ENCODE data around the gene EFCAB11. TPM values are rescaled to one million over a fixed set of nuclear protein-coding genes. Genes with fewer than 3 reads are reported as not detected.

EFCAB11 gene
- total RNA-seq, 1 experiment from 2014 or later = 18.1 TPM

DNA sequence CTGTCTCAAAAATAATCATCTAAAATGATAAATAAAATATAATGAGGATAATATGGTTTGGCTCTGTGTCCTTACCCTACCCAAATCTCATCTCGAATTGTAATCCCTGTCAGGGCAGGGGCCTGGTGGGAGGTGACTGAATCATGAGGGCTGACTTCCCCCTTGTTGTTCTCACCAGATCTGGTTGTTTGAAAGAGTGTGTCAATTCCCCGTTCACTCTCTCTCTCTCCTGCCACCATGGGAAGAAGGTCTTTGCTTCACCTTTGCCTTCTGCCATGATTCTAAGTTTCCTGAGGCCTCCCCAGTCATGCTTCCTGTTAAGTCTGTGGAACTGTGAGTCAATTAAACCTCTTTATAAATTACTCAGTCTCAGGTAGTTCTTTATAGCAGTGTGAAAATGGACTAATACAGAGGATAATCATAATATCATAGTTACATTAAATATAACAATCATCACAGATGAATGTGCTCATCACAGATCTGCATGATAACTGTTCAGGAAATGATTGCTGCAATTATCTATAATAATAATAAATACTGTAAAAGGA, 12.6 kb downstream of the EFCAB11 start:
- Histone ChIP-seq H3K4me3 (replicated peaks in 1 of 2; ENCODE audit: low read depth in 1 of 2, low read length in 2 of 2) (no peak overlapping the region), H3K9me3 (ENCODE audit: control insufficient read depth in 1 of 2, insufficient read depth in 1 of 2, low read depth in 1 of 2, low read length in 2 of 2) (no peaks in the 10 kb centered on the region), H3K27ac (ENCODE audit: low read depth, low read length) (no peak overlapping the region), H2AFZ (ENCODE audit: low read depth, low read length, poor library complexity, severe bottlenecking) (no peak overlapping the region), H3K27me3 (ENCODE audit: insufficient read depth, low read length) (no peaks in the 10 kb centered on the region), H4K20me1 (ENCODE audit: insufficient read depth) (no peaks in the 10 kb centered on the region), H3K9me2 (ENCODE audit: insufficient read depth) (no peaks in the 10 kb centered on the region), H3K4me2 (ENCODE audit: low read length) (no peak overlapping the region), H3K9ac (ENCODE audit: low read length) (no peak overlapping the region), H3K36me3 (ENCODE audit: control insufficient read depth in 1 of 2, insufficient read depth in 2 of 2, low read length in 2 of 2) (no peaks in the 10 kb centered on the region), H3K79me2 (ENCODE audit: insufficient read depth, low read length) (no peaks in the 10 kb centered on the region), H3K4me1 (ENCODE audit: control insufficient read depth in 1 of 2, insufficient read depth in 2 of 2, low read length in 2 of 2) (0 out of 4 replicates have a peak, but pooled peaks cover 0 to 3% of the 10 kb centered on the region in 2 experiments)
- BruUV-seq (replicated peaks) = no TSS peak
- TF ChIP-seq RAD21 (IDR thresholded peaks at IDR 0.05; ENCODE audit: low read depth) (no peak), ZFX (IDR thresholded peaks at IDR 0.05) (no peak), POLR2A (IDR thresholded peaks at IDR 0.05; ENCODE audit: borderline replicate concordance, extremely low read depth, insufficient read depth, insufficient read length) (no peak), FOSL1 (IDR thresholded peaks at IDR 0.05; ENCODE audit: low read depth) (no peak), EGR1 (IDR thresholded peaks at IDR 0.05; ENCODE audit: low read depth) (no peak), YY1 (IDR thresholded peaks at IDR 0.05; ENCODE audit: extremely low read depth, insufficient replicate concordance, low read depth, low read length) (no peak), SIN3A (IDR thresholded peaks at IDR 0.05; ENCODE audit: low read depth) (no peak), POLR2AphosphoS5 (IDR thresholded peaks at IDR 0.05; ENCODE audit: low read depth, low read length) (no peak), ZBTB33 (IDR thresholded peaks at IDR 0.05; ENCODE audit: extremely low read depth, insufficient replicate concordance, low read length) (no peak), EZH2phosphoT487 (IDR thresholded peaks at IDR 0.05; ENCODE audit: borderline replicate concordance) (no peak), CTCF (IDR thresholded peaks at IDR 0.05 in 2 of 3, conservative IDR thresholded peaks at IDR 0.05 in 1 of 3; ENCODE audit: borderline replicate concordance in 1 of 3, insufficient read depth in 1 of 3, low read depth in 2 of 3, low read length in 2 of 3) (no peak), ELF1 (IDR thresholded peaks at IDR 0.05; ENCODE audit: borderline replicate concordance, low read depth) (no peak), EZH2 (IDR thresholded peaks at IDR 0.05) (no peak), CEBPB (IDR thresholded peaks at IDR 0.05; ENCODE audit: low read depth) (no peak), MAX (IDR thresholded peaks at IDR 0.05) (no peak), JUND (IDR thresholded peaks at IDR 0.05) (no peak), SP1 (IDR thresholded peaks at IDR 0.05; ENCODE audit: low read depth) (no peak), TCF7L2 (IDR thresholded peaks at IDR 0.05; ENCODE audit: borderline replicate concordance, extremely low read depth, insufficient read depth, insufficient read length) (no peak), ZNF274 (IDR thresholded peaks at IDR 0.05; ENCODE audit: low read depth, low read length) (no peak)
- TF ChIP-seq, protein P1, sequence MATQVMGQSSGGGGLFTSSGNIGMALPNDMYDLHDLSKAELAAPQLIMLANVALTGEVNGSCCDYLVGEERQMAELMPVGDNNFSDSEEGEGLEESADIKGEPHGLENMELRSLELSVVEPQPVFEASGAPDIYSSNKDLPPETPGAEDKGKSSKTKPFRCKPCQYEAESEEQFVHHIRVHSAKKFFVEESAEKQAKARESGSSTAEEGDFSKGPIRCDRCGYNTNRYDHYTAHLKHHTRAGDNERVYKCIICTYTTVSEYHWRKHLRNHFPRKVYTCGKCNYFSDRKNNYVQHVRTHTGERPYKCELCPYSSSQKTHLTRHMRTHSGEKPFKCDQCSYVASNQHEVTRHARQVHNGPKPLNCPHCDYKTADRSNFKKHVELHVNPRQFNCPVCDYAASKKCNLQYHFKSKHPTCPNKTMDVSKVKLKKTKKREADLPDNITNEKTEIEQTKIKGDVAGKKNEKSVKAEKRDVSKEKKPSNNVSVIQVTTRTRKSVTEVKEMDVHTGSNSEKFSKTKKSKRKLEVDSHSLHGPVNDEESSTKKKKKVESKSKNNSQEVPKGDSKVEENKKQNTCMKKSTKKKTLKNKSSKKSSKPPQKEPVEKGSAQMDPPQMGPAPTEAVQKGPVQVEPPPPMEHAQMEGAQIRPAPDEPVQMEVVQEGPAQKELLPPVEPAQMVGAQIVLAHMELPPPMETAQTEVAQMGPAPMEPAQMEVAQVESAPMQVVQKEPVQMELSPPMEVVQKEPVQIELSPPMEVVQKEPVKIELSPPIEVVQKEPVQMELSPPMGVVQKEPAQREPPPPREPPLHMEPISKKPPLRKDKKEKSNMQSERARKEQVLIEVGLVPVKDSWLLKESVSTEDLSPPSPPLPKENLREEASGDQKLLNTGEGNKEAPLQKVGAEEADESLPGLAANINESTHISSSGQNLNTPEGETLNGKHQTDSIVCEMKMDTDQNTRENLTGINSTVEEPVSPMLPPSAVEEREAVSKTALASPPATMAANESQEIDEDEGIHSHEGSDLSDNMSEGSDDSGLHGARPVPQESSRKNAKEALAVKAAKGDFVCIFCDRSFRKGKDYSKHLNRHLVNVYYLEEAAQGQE (IDR thresholded peaks at IDR 0.05; ENCODE audit: low read depth) = no peak
- DNase-seq (ENCODE audit: low read depth, low spot score) (no peak), ATAC-seq (no peak)
- ChIA-PET CTCF (no interaction called here), POLR2A (no interaction called here), RAD21 (ENCODE audit: low non-redundant PET in 1 of 2, low total read pairs in 2 of 2, uncharacterized antibody in 2 of 2, unreplicated experiment in 2 of 2) (no interaction called here)
- intact Hi-C loops (cut with micrococcal nuclease) = no loop called here
